ENCODE results near the gene RAPGEF6.

The RAPGEF6 gene

GRCh38 chr5:131659841-131660240, 24.8 kb upstream of the RAPGEF6 start:
- no peaks in the 10 kb centered on the region for H3K27me3 ChIP-seq (replicated peaks; ENCODE audit: control insufficient read depth, insufficient read depth, low read length)
- DNase-seq (ENCODE audit: extremely low read depth, insufficient read length), result no peak
- no peak overlapping the region for H3K4me3 ChIP-seq (replicated peaks; ENCODE audit: low read depth, low read length)
- H3K36me3 ChIP-seq (ENCODE audit: control insufficient read depth, insufficient read depth, low read length), result peaks cover 8% of the 10 kb centered on the region
- TF ChIP-seq, protein P1, sequence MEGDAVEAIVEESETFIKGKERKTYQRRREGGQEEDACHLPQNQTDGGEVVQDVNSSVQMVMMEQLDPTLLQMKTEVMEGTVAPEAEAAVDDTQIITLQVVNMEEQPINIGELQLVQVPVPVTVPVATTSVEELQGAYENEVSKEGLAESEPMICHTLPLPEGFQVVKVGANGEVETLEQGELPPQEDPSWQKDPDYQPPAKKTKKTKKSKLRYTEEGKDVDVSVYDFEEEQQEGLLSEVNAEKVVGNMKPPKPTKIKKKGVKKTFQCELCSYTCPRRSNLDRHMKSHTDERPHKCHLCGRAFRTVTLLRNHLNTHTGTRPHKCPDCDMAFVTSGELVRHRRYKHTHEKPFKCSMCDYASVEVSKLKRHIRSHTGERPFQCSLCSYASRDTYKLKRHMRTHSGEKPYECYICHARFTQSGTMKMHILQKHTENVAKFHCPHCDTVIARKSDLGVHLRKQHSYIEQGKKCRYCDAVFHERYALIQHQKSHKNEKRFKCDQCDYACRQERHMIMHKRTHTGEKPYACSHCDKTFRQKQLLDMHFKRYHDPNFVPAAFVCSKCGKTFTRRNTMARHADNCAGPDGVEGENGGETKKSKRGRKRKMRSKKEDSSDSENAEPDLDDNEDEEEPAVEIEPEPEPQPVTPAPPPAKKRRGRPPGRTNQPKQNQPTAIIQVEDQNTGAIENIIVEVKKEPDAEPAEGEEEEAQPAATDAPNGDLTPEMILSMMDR (IDR thresholded peaks at IDR 0.05; ENCODE audit: insufficient read depth, low read length, poor library complexity, severe bottlenecking), result no peak

GRCh38 chr5:131659290-131659689, 24.3 kb upstream of the RAPGEF6 start:
- TF ChIP-seq, protein P1 (IDR thresholded peaks at IDR 0.05; ENCODE audit: insufficient read depth, low read length, poor library complexity, severe bottlenecking), result no peak
- Histone ChIP-seq H3K27me3 (replicated peaks; ENCODE audit: control insufficient read depth, insufficient read depth, low read length) (no peaks in the 10 kb centered on the region), H3K36me3 (ENCODE audit: control insufficient read depth, insufficient read depth, low read length) (peaks cover 8% of the 10 kb centered on the region), H3K4me3 (replicated peaks; ENCODE audit: low read depth, low read length) (no peak overlapping the region)
- DNase-seq (ENCODE audit: extremely low read depth, insufficient read length), result no peak

- TF ChIP-seq, protein P1 (IDR thresholded peaks at IDR 0.05; ENCODE audit: insufficient read depth, low read length, poor library complexity, severe bottlenecking), result no peak
- Histone ChIP-seq H3K4me3 (replicated peaks; ENCODE audit: low read depth, low read length) (no peak overlapping the region), H3K36me3 (ENCODE audit: control insufficient read depth, insufficient read depth, low read length) (peaks cover 8% of the 10 kb centered on the region)
Observed at GRCh38 chr5:131654776-131655175, 19.7 kb upstream of the RAPGEF6 start.

GRCh38 chr5:131654309-131654708, 19.3 kb upstream of the RAPGEF6 start:
- no peaks in the 10 kb centered on the region for H3K27me3 ChIP-seq (replicated peaks; ENCODE audit: control insufficient read depth, insufficient read depth, low read length)
- peaks cover 4% of the 10 kb centered on the region for H3K36me3 ChIP-seq (ENCODE audit: control insufficient read depth, insufficient read depth, low read length)
- no peak for DNase-seq (ENCODE audit: extremely low read depth, insufficient read length)
- TF ChIP-seq, protein P1 (IDR thresholded peaks at IDR 0.05; ENCODE audit: insufficient read depth, low read length, poor library complexity, severe bottlenecking), result no peak
- no peak overlapping the region for H3K4me3 ChIP-seq (replicated peaks; ENCODE audit: low read depth, low read length)

More at GRCh38 chr5:131654776-131655175, 19.7 kb upstream of the RAPGEF6 start:
- no peaks in the 10 kb centered on the region for H3K27me3 ChIP-seq (replicated peaks; ENCODE audit: control insufficient read depth, insufficient read depth, low read length)
- no peak for DNase-seq (ENCODE audit: extremely low read depth, insufficient read length)

DNA sequence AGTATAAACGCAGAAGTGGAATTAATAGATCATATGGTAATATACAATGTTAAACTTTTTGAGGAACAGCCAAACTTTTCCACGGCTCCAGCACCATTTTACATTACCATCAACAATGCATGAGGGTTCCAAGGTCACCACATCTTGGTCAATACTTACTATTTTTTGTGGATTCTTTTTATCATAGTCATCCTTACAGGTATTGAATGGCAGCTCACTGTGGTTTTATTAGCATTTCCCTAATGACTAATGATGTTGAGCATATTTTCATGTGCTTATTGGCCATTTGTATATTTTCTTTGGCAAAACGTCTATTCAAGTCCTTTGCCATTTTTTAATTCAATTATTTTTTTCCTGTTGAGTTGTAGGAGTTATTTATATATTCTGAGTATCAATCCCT, 14.1 kb upstream of the RAPGEF6 start:
- TF ChIP-seq, protein P1 (IDR thresholded peaks at IDR 0.05; ENCODE audit: insufficient read depth, low read length, poor library complexity, severe bottlenecking), result no peak
- Histone ChIP-seq H3K27me3 (replicated peaks; ENCODE audit: control insufficient read depth, insufficient read depth, low read length) (no peaks in the 10 kb centered on the region), H3K4me3 (replicated peaks; ENCODE audit: low read depth, low read length) (no peak overlapping the region), H3K36me3 (ENCODE audit: control insufficient read depth, insufficient read depth, low read length) (peaks cover 4% of the 10 kb centered on the region)
- DNase-seq (ENCODE audit: extremely low read depth, insufficient read length), result no peak
